ENCODE data around the gene DDR1. TPM values are rescaled to one million over a fixed set of nuclear protein-coding genes. Genes with fewer than 3 reads are reported as not detected.

The DDR1 gene
- total RNA-seq, 1 experiment from 2014 or later: 258 TPM

- H3T11ph ChIP-seq (ENCODE audit: low read length): no peak overlapping the region
- no CpG with 5 or more reads among the region's 9 CpGs for WGBS (ENCODE audit: extremely low coverage, insufficient read length, low lambda C conversion rate)
- no peaks in the 10 kb centered on the region for H3K27me3 Mint-ChIP-seq (ENCODE audit: low read depth)
- no peak overlapping the region for H2BK5ac ChIP-seq (ENCODE audit: insufficient read length, low read length)
- no peaks in the 10 kb centered on the region for H3K23me2 ChIP-seq (ENCODE audit: insufficient read length, low read depth, low read length, poor library complexity, severe bottlenecking)
- H3K9ac ChIP-seq (ENCODE audit: extremely low read depth, insufficient read length, low read length): no peak overlapping the region
- H3K79me2 ChIP-seq (ENCODE audit: insufficient read depth, low read length): no peaks in the 10 kb centered on the region
- no peak overlapping the region for H2BK15ac ChIP-seq (ENCODE audit: low read depth, low read length)
- H2BK20ac ChIP-seq (ENCODE audit: low read depth, low read length, poor library complexity, severe bottlenecking): no peak overlapping the region
- H2BK120ac ChIP-seq (ENCODE audit: low read depth, low read length, poor library complexity, severe bottlenecking): no peak overlapping the region
- no peak overlapping the region for H2BK12ac ChIP-seq (ENCODE audit: insufficient read length, low read depth, low read length)
- peaks cover 21 to 40% of the 10 kb centered on the region in 2 experiments for H3K9me3 Mint-ChIP-seq
- no peak overlapping the region for H3K18ac ChIP-seq (ENCODE audit: insufficient read length, low read depth, low read length)
- no peak overlapping the region for H2AK5ac ChIP-seq (ENCODE audit: insufficient read length, low read length)
- H3K14ac ChIP-seq (ENCODE audit: insufficient read depth, low read length): no peak overlapping the region
- H3K4me1 Mint-ChIP-seq: peaks cover 41 to 48% of the 10 kb centered on the region in 2 experiments
- TF ChIP-seq CTCF (conservative IDR thresholded peaks at IDR 0.05): no peak
- H3K36me3 Mint-ChIP-seq (ENCODE audit: insufficient read depth in 1 of 3, low read depth in 3 of 3): peaks cover 69 to 85% (median 84%) of the 10 kb centered on the region in 3 experiments
- no peak overlapping the region for H4K5ac ChIP-seq (ENCODE audit: insufficient read length, low read depth, low read length)
- H4K20me1 ChIP-seq (ENCODE audit: control insufficient read depth, insufficient read depth, insufficient read length): peaks cover 3% of the 10 kb centered on the region
- no peaks in the 10 kb centered on the region for H3K79me1 ChIP-seq (ENCODE audit: insufficient read depth, low read depth, low read length, poor library complexity, severe bottlenecking)
- H3K4me1 ChIP-seq (ENCODE audit: insufficient read depth, low read length): peaks cover 17% of the 10 kb centered on the region
- H3K56ac ChIP-seq (ENCODE audit: insufficient read length, low read depth, low read length): no peak overlapping the region
- H4K8ac ChIP-seq (replicated peaks; ENCODE audit: insufficient read length, low read depth, low read length): no peak overlapping the region
- H3K4ac ChIP-seq (ENCODE audit: low read depth, low read length): no peak overlapping the region
- no peak overlapping the region for H4K91ac ChIP-seq (ENCODE audit: insufficient read length, low read depth, low read length)
- no peaks in the 10 kb centered on the region; the same call in 1 of the 2 replicates for H3K27me3 ChIP-seq (ENCODE audit: insufficient read depth, low read length)
- H3K4me3 Mint-ChIP-seq: no peak overlapping the region
- no peak overlapping the region for H2AFZ ChIP-seq (ENCODE audit: low read length)
- DNase-seq: no peak
- no peaks in the 10 kb centered on the region for H3K9me3 ChIP-seq (ENCODE audit: control insufficient read depth, low read depth, low read length)
- H3K23ac ChIP-seq (ENCODE audit: insufficient read length, low read depth, low read length): no peak overlapping the region
- H3K27ac Mint-ChIP-seq: no peak overlapping the region; a peak in 1 of 7 replicates
- no peak overlapping the region for H3K4me2 ChIP-seq (ENCODE audit: insufficient read depth, insufficient read length, low read length)
- H3K27ac ChIP-seq (ENCODE audit: insufficient read length, low read depth, low read length): no peak overlapping the region
Observed at GRCh38 chr6:30840084-30840934, 44.0 kb upstream of the DDR1 start.

Data from H9 (cell line).